Mesendoderm (in vitro differentiated cells): ENCODE data around the gene TECTA.
A peak's percentile ranks its signal among the peaks of the same experiment; 100 is the strongest.

Experiments
- DNase-seq: peaks from one replicate; pipeline ENCODE4 v3.0.0; 2013
- H2AK5ac ChIP-seq: 2 replicates; pipeline ENCODE4 v1.6.1; 2013; ENCODE audit warnings: low read length, inconsistent platforms
- H2BK120ac ChIP-seq: 2 replicates; pipeline ENCODE4 v1.6.1; 2013; ENCODE audit warnings: low read depth, mild to moderate bottlenecking, low read length, moderate library complexity, mixed read lengths
- H2BK15ac ChIP-seq: replicated peaks from 2 replicates; pipeline ENCODE4 v1.6.1; 2013; ENCODE audit warnings: low read depth, mild to moderate bottlenecking, moderate library complexity
- H2BK5ac ChIP-seq: 2 replicates; pipeline ENCODE4 v1.6.1; 2013; ENCODE audit warnings: low read length, inconsistent platforms
- H3K18ac ChIP-seq: 2 replicates; pipeline ENCODE4 v1.6.1; 2013; ENCODE audit warnings: mild to moderate bottlenecking, low read length, mixed read lengths
- H3K23ac ChIP-seq: one replicate; pipeline ENCODE4 v1.6.1; 2013; ENCODE audit warnings: low read length
- H3K27ac ChIP-seq: 2 replicates; pipeline ENCODE4 v1.5.1; 2013; ENCODE audit warnings: low read depth, mild to moderate bottlenecking, inconsistent platforms, low read length, moderate library complexity
- H3K27me3 ChIP-seq: 2 replicates; pipeline ENCODE4 v1.6.1; 2013; ENCODE audit warnings: low read length, control low read depth, mild to moderate bottlenecking, inconsistent platforms; ENCODE audit not compliant: insufficient read depth, poor library complexity
- H3K36me3 ChIP-seq: 2 replicates; pipeline ENCODE4 v1.6.1; 2013; ENCODE audit warnings: low read length, inconsistent platforms; ENCODE audit not compliant: control insufficient read depth, insufficient read depth
- H3K4ac ChIP-seq: one replicate; pipeline ENCODE4 v1.6.1; 2013; ENCODE audit warnings: low read depth, mild to moderate bottlenecking, low read length, moderate library complexity
- H3K4me1 ChIP-seq: 2 replicates; pipeline ENCODE4 v1.6.1; 2013; ENCODE audit warnings: low read depth, low read length, inconsistent platforms; ENCODE audit not compliant: control insufficient read depth
- H3K4me2 ChIP-seq: 2 replicates; pipeline ENCODE4 v1.6.1; 2013; ENCODE audit warnings: low read length
- H3K4me3 ChIP-seq: 2 replicates; pipeline ENCODE4 v1.5.1; 2013; ENCODE audit warnings: mild to moderate bottlenecking, low read length
- H3K56ac ChIP-seq: one replicate; pipeline ENCODE4 v1.6.1; 2013; ENCODE audit warnings: low read length
- H3K79me1 ChIP-seq: 2 replicates; pipeline ENCODE4 v1.6.1; 2013; ENCODE audit warnings: low read length, inconsistent platforms
- H3K79me2 ChIP-seq: 2 replicates; pipeline ENCODE4 v1.6.1; 2013; ENCODE audit warnings: mild to moderate bottlenecking, low read length; ENCODE audit not compliant: control insufficient read depth, insufficient read depth
- H3K9ac ChIP-seq: 2 replicates; pipeline ENCODE4 v1.6.1; 2013; ENCODE audit warnings: low read length, inconsistent platforms
- H4K5ac ChIP-seq: one replicate; pipeline ENCODE4 v1.6.1; 2013; ENCODE audit warnings: low read length
- H4K8ac ChIP-seq: one replicate; pipeline ENCODE4 v1.6.1; 2013; ENCODE audit warnings: low read depth, mild to moderate bottlenecking, control low read depth, low read length, moderate library complexity
- WGBS: extraction: QIAGEN DNeasy Blood & Tissue Kit; methylation state at CpG from one replicate; pipeline ENCODE4 v1.1.7; 2013; ENCODE audit warnings: low lambda C conversion rate, missing lambda C conversion rate; ENCODE audit not compliant: insufficient coverage; ENCODE audit errors: extremely low coverage; 5-methylcytosine and 5-hydroxymethylcytosine counted together

Gene TECTA

GRCh38 chr11:121127809-121128208 is 26.8 kb downstream of the TECTA start:
- Histone ChIP-seq H3K36me3 (no peaks in the 10 kb centered on the region), H3K23ac (no peak overlapping the region), H2BK15ac (no peak overlapping the region), H4K8ac (no peak overlapping the region), H4K5ac (no peak overlapping the region), H3K4ac (no peak overlapping the region), H3K9ac (no peak overlapping the region), H3K79me2 (no peaks in the 10 kb centered on the region), H3K4me2 (no peak overlapping the region), H2BK5ac (no peak overlapping the region), H3K4me3 (no peak overlapping the region), H3K27ac (no peak overlapping the region), H2BK120ac (no peak overlapping the region), H3K27me3 (no peaks in the 10 kb centered on the region), H3K56ac (no peak overlapping the region), H2AK5ac (no peak overlapping the region), H3K4me1 (no peaks in the 10 kb centered on the region), H3K18ac (no peak overlapping the region), H3K79me1 (no peaks in the 10 kb centered on the region)
- WGBS = no CpG with 5 or more reads among the region's 30 CpGs
- no peak for DNase-seq

GRCh38 chr11:121129362-121130340 is 28.6 kb downstream of the TECTA start:
- Histone ChIP-seq H3K36me3 (no peaks in the 10 kb centered on the region), H3K27me3 (no peaks in the 10 kb centered on the region), H3K4me2 (no peak overlapping the region), H3K79me2 (no peaks in the 10 kb centered on the region), H3K9ac (no peak overlapping the region), H3K23ac (no peak overlapping the region), H4K5ac (no peak overlapping the region), H2BK120ac (no peak overlapping the region), H3K56ac (no peak overlapping the region), H2BK15ac (no peak overlapping the region), H3K79me1 (no peaks in the 10 kb centered on the region), H3K4me1 (peaks cover 2% of the 10 kb centered on the region), H3K18ac (no peak overlapping the region), H3K4me3 (no peak overlapping the region), H2AK5ac (no peak overlapping the region), H4K8ac (no peak overlapping the region), H3K27ac (no peak overlapping the region), H2BK5ac (no peak overlapping the region), H3K4ac (no peak overlapping the region)
- peak; percentile 11 for DNase-seq
- WGBS = no CpG with 5 or more reads among the region's 29 CpGs

- Histone ChIP-seq H4K8ac (no peak overlapping the region), H3K56ac (no peak overlapping the region), H3K18ac (no peak overlapping the region), H3K4ac (no peak overlapping the region), H3K79me2 (no peaks in the 10 kb centered on the region), H3K23ac (no peak overlapping the region), H4K5ac (no peak overlapping the region), H3K27me3 (no peaks in the 10 kb centered on the region), H3K4me2 (no peak overlapping the region), H3K4me3 (no peak overlapping the region), H3K9ac (no peak overlapping the region), H2AK5ac (no peak overlapping the region), H2BK5ac (no peak overlapping the region), H2BK15ac (no peak overlapping the region), H3K36me3 (no peaks in the 10 kb centered on the region), H2BK120ac (no peak overlapping the region), H3K27ac (no peak overlapping the region), H3K4me1 (peaks cover 2% of the 10 kb centered on the region), H3K79me1 (no peaks in the 10 kb centered on the region)
- DNase-seq = no peak
- WGBS = no CpG with 5 or more reads among the region's 6 CpGs
Observed at GRCh38 chr11:121131656-121132055, 30.6 kb downstream of the TECTA start.

- Histone ChIP-seq H4K5ac (no peak overlapping the region), H3K27me3 (no peaks in the 10 kb centered on the region), H4K8ac (no peak overlapping the region), H3K4me2 (no peak overlapping the region), H2BK5ac (no peak overlapping the region), H2BK120ac (no peak overlapping the region), H3K79me1 (no peaks in the 10 kb centered on the region), H3K18ac (no peak overlapping the region), H2BK15ac (no peak overlapping the region), H3K4me3 (no peak overlapping the region), H3K4me1 (peaks cover 2% of the 10 kb centered on the region), H3K36me3 (no peaks in the 10 kb centered on the region), H3K4ac (no peak overlapping the region), H3K56ac (no peak overlapping the region), H3K27ac (no peak overlapping the region), H2AK5ac (no peak overlapping the region), H3K23ac (no peak overlapping the region), H3K9ac (no peak overlapping the region), H3K79me2 (no peaks in the 10 kb centered on the region)
- peak; percentile 13 for DNase-seq
- no CpG with 5 or more reads among the region's 13 CpGs for WGBS
Observed at GRCh38 chr11:121132211-121132976, 31.4 kb downstream of the TECTA start.

- DNase-seq = peak; percentile 56
- H3K27ac ChIP-seq = no peak overlapping the region
- WGBS = no CpG with 5 or more reads among the region's 10 CpGs
- H3K4me2 ChIP-seq = no peak overlapping the region
- H3K79me2 ChIP-seq = no peaks in the 10 kb centered on the region
- no peaks in the 10 kb centered on the region for H3K36me3 ChIP-seq
- no peak overlapping the region for H4K5ac ChIP-seq
- H2BK5ac ChIP-seq = no peak overlapping the region
- H3K23ac ChIP-seq = no peak overlapping the region
- no peak overlapping the region for H3K4ac ChIP-seq
- H3K27me3 ChIP-seq = no peaks in the 10 kb centered on the region
- no peak overlapping the region for H4K8ac ChIP-seq
- H3K4me1 ChIP-seq = peaks cover 2% of the 10 kb centered on the region
- no peak overlapping the region for H3K56ac ChIP-seq
- H2BK120ac ChIP-seq = no peak overlapping the region
- no peak overlapping the region for H3K4me3 ChIP-seq
- no peak overlapping the region for H3K18ac ChIP-seq
- no peak overlapping the region for H2AK5ac ChIP-seq
- no peak overlapping the region for H3K9ac ChIP-seq
- H2BK15ac ChIP-seq = no peak overlapping the region
- H3K79me1 ChIP-seq = no peaks in the 10 kb centered on the region
Observed at GRCh38 chr11:121134741-121135312, 33.8 kb downstream of the TECTA start.
